Subcutaneous preadipocyte (primary cell): ENCODE data around the gene CACNB2. TPM values are rescaled to one million over a fixed set of nuclear protein-coding genes. Genes with fewer than 3 reads are reported as not detected.

Experiments used
- total RNA-seq: library from RNA; depleted of rRNA; stranded (reverse); fragments of >200 nt; gene quantifications from 2 replicates; pipeline ENCODE4 v1.2.3, GENCODE V29; 2012

CACNB2 gene
- total RNA-seq = 11.1 and 12.5 TPM in 2 replicates

GRCh38 chr10:18140149-18140956 is at the start of gene CACNB2:
Gene CACNB2 (plus strand): TSS chr10:18140424.

Other genes with a start within 250 kb of the CACNB2 start
- not detected in 2 replicates for gene SLC39A12, start 188.5 kb upstream of the CACNB2 start, total RNA-seq